HG03064 (cell line): ENCODE measurements around the gene FAM118A.
"Not testable (repeated sequence)": the region's sequence is repeated elsewhere in the genome, so short reads cannot be mapped to it uniquely, and the experiment has no call there.

Source experiments
- ATAC-seq: cut with Tn5 transposase; IDR thresholded peaks from one replicate; pipeline ENCODE4 v1.9.1; 2021; ENCODE audit warnings: low read depth; ENCODE audit not compliant: unreplicated experiment

The FAM118A gene

GRCh38 chr22:45280587-45280980, 29.1 kb upstream of the FAM118A start:
- no peak for ATAC-seq

GRCh38 chr22:45281010-45281409, 28.7 kb upstream of the FAM118A start:
- ATAC-seq: no peak

- no peak for ATAC-seq
Measured at GRCh38 chr22:45284705-45285262, 24.9 kb upstream of the FAM118A start, which contains the start of gene UPK3A. Gene UPK3A, plus strand, starts transcription at chr22:45284949. Its CDS starts 65 bp downstream, at chr22:45285014.

- ATAC-seq: no peak
Measured at GRCh38 chr22:45285263-45286058, 24.3 kb upstream of the FAM118A start.

- ATAC-seq: no peak
Measured at GRCh38 chr22:45286854-45287551, 22.7 kb upstream of the FAM118A start.

- no peak for ATAC-seq
Measured at GRCh38 chr22:45290410-45290936, 19.3 kb upstream of the FAM118A start.

- ATAC-seq: no peak
Measured at GRCh38 chr22:45291061-45291930, 18.4 kb upstream of the FAM118A start.

- no peak for ATAC-seq
Measured at GRCh38 chr22:45291931-45292290, 17.8 kb upstream of the FAM118A start.

- no peak for ATAC-seq
Measured at GRCh38 chr22:45292731-45293442, 16.8 kb upstream of the FAM118A start.

- ATAC-seq: no peak
Measured at GRCh38 chr22:45294030-45294429, 15.7 kb upstream of the FAM118A start.

GRCh38 chr22:45295004-45295403, 14.7 kb upstream of the FAM118A start:
- ATAC-seq: not testable (repeated sequence)

GRCh38 chr22:45295492-45295891, 14.2 kb upstream of the FAM118A start:
- ATAC-seq: no peak

- no peak for ATAC-seq
Measured at GRCh38 chr22:45296628-45297297, 13.0 kb upstream of the FAM118A start.

- no peak for ATAC-seq
Measured at GRCh38 chr22:45298934-45299505, 10.7 kb upstream of the FAM118A start.

GRCh38 chr22:45302751-45303150, 7.0 kb upstream of the FAM118A start:
- ATAC-seq: no peak

- ATAC-seq: no peak
Measured at GRCh38 chr22:45303181-45303580, 6.6 kb upstream of the FAM118A start.

- no peak for ATAC-seq
Measured at GRCh38 chr22:45304971-45305370, 4.8 kb upstream of the FAM118A start.

GRCh38 chr22:45305456-45306075, 4.2 kb upstream of the FAM118A start:
- no peak for ATAC-seq

- ATAC-seq: no peak
Measured at GRCh38 chr22:45306139-45306538, 3.6 kb upstream of the FAM118A start.
